Measurements from ENCODE around the gene TKTL1. TPM values are rescaled to one million over a fixed set of nuclear protein-coding genes. Genes with fewer than 3 reads are reported as not detected.

TKTL1 gene
- total and polyA plus RNA-seq, 2 of the 8 experiments (the other 6 are each of a cell fraction or from before 2014, with no cell fraction given) = 0.05 TPM; not detected in 1

GRCh38 chrX:154374313-154375155 is 78.9 kb downstream of the TKTL1 start, which contains the start of gene FLNA (continued):
- TF ChIP-seq SAP30 (IDR thresholded peaks at IDR 0.05; ENCODE audit: insufficient read depth, insufficient replicate concordance, low read length) (no peak), RXRA (IDR thresholded peaks at IDR 0.05; ENCODE audit: insufficient read depth, low read depth, low read length) (no peak), JUN (IDR thresholded peaks at IDR 0.05; ENCODE audit: low read depth, low read length) (no peak), TAF7 (optimal IDR thresholded peaks at IDR 0.05; ENCODE audit: borderline replicate concordance, low read depth, low read length) (peak; percentile 36), GABPA (IDR thresholded peaks at IDR 0.05; ENCODE audit: borderline replicate concordance, insufficient read depth, low read length) (no peak), MAFK (IDR thresholded peaks at IDR 0.05; ENCODE audit: low read depth, low read length) (no peak), SP4 (IDR thresholded peaks at IDR 0.05; ENCODE audit: low read length) (no peak), JUND (IDR thresholded peaks at IDR 0.05; ENCODE audit: low read length) (no peak), SIX5 (IDR thresholded peaks at IDR 0.05; ENCODE audit: low read depth, low read length) (no peak), E2F6 (IDR thresholded peaks at IDR 0.05) (no peak), CREB1 (IDR thresholded peaks at IDR 0.05) (peak; percentile 57; the same call in 1 of the 2 replicates), RAD21 (IDR thresholded peaks at IDR 0.05 in 1 of 2, conservative IDR thresholded peaks at IDR 0.05 in 1 of 2; ENCODE audit: low read depth in 2 of 2, low read length in 2 of 2) (peak in 1 of 2 experiments; percentile 23; a peak in 1 of 4 replicates), SIRT6 (IDR thresholded peaks at IDR 0.05; ENCODE audit: low read length) (no peak)
- TF ChIP-seq, protein P1, sequence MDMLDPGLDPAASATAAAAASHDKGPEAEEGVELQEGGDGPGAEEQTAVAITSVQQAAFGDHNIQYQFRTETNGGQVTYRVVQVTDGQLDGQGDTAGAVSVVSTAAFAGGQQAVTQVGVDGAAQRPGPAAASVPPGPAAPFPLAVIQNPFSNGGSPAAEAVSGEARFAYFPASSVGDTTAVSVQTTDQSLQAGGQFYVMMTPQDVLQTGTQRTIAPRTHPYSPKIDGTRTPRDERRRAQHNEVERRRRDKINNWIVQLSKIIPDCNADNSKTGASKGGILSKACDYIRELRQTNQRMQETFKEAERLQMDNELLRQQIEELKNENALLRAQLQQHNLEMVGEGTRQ (IDR thresholded peaks at IDR 0.05; ENCODE audit: low read length) = no peak
- TF ChIP-seq, protein P2, sequence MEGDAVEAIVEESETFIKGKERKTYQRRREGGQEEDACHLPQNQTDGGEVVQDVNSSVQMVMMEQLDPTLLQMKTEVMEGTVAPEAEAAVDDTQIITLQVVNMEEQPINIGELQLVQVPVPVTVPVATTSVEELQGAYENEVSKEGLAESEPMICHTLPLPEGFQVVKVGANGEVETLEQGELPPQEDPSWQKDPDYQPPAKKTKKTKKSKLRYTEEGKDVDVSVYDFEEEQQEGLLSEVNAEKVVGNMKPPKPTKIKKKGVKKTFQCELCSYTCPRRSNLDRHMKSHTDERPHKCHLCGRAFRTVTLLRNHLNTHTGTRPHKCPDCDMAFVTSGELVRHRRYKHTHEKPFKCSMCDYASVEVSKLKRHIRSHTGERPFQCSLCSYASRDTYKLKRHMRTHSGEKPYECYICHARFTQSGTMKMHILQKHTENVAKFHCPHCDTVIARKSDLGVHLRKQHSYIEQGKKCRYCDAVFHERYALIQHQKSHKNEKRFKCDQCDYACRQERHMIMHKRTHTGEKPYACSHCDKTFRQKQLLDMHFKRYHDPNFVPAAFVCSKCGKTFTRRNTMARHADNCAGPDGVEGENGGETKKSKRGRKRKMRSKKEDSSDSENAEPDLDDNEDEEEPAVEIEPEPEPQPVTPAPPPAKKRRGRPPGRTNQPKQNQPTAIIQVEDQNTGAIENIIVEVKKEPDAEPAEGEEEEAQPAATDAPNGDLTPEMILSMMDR (IDR thresholded peaks at IDR 0.05; ENCODE audit: control extremely low read depth in 1 of 3, insufficient read depth in 1 of 3, low read depth in 1 of 3, low read length in 3 of 3) = peak in 1 of 3 experiments; percentile 25; a peak in 1 of 4 replicates
